IMR-90 (cell line): Measurements from ENCODE around the gene PDZD2. TPM values are rescaled to one million over a fixed set of nuclear protein-coding genes. Genes with fewer than 3 reads are reported as not detected.

ENCODE experiments used
- ATAC-seq: fragments of 200-7000 bp; cut with Tn5 transposase; 2 replicates; pipeline ENCODE4 v1.9.1; 2020; ENCODE audit warnings: low read depth, mild to moderate bottlenecking, moderate library complexity
- BruUV-seq: library from RNA; stranded (reverse); fragments of 400-500 nt; replicated peaks from 2 replicates; lab custom pipeline; 2021; lab: Mats Ljungman, UMichigan
- CTCF ChIA-PET: fragments of 300-600 bp; formaldehyde crosslinking; extraction: SDS; loops from one replicate; lab custom pipeline; 2021; ENCODE audit warnings: antibody characterized with exemption; lab: Yijun Ruan, JAX
- POLR2A ChIA-PET: fragments of 300-600 bp; sonication (Branson Sonifier 250); formaldehyde crosslinking; loops from one replicate; lab custom pipeline; 2022; ENCODE audit warnings: antibody characterized with exemption; ENCODE audit not compliant: unreplicated experiment; lab: Charles Lee
- DNase-seq: peaks from one replicate; pipeline ENCODE4 v3.0.0; 2013
- H2AFZ ChIP-seq: replicated peaks from 2 replicates; pipeline ENCODE3; 2013; ENCODE audit warnings: low read length, mild to moderate bottlenecking; ENCODE audit not compliant: poor library complexity
- H2AK5ac ChIP-seq: 2 replicates; pipeline ENCODE4 v1.6.1; 2013; ENCODE audit warnings: low read depth, low read length, inconsistent platforms
- H2AK9ac ChIP-seq: replicated peaks from 2 replicates; pipeline ENCODE3; 2013; ENCODE audit warnings: mild to moderate bottlenecking, low read depth, low read length, moderate library complexity; ENCODE audit not compliant: poor library complexity
- H2BK120ac ChIP-seq: 2 replicates; pipeline ENCODE4 v1.6.1; 2013; ENCODE audit warnings: low read depth, low read length, inconsistent platforms
- H2BK15ac ChIP-seq: 3 replicates; pipeline ENCODE4 v1.6.1; 2013; ENCODE audit warnings: low read depth, low read length, inconsistent platforms
- H2BK20ac ChIP-seq: 2 replicates; pipeline ENCODE4 v1.6.1; 2013; ENCODE audit warnings: low read depth, mild to moderate bottlenecking, inconsistent platforms, low read length, moderate library complexity
- H2BK5ac ChIP-seq: 2 replicates; pipeline ENCODE4 v1.6.1; 2013; ENCODE audit warnings: mild to moderate bottlenecking, low read depth, low read length, inconsistent platforms; ENCODE audit not compliant: poor library complexity, severe bottlenecking
- H3K14ac ChIP-seq: replicated peaks from 2 replicates; pipeline ENCODE4 v1.6.1; 2013; ENCODE audit warnings: low read depth, low read length, inconsistent platforms
- H3K18ac ChIP-seq: 2 replicates; pipeline ENCODE4 v1.6.1; 2013; ENCODE audit warnings: low read depth, low read length, control low read depth
- H3K23ac ChIP-seq: 2 replicates; pipeline ENCODE4 v1.6.1; 2013; ENCODE audit warnings: low read depth, low read length, inconsistent platforms
- H3K27ac ChIP-seq: 2 replicates; pipeline ENCODE4 v1.5.1; 2013; ENCODE audit warnings: mild to moderate bottlenecking, control low read depth, low read length; ENCODE audit not compliant: insufficient read depth
- H3K27me3 ChIP-seq: 2 replicates; pipeline ENCODE4 v1.6.1; 2013; ENCODE audit warnings: low read length; ENCODE audit not compliant: control insufficient read depth, insufficient read depth
- H3K36me3 ChIP-seq: 2 replicates; pipeline ENCODE4 v1.6.1; 2013; ENCODE audit warnings: low read length, mixed read lengths; ENCODE audit not compliant: control insufficient read depth, insufficient read depth
- H3K4ac ChIP-seq: 2 replicates; pipeline ENCODE4 v1.6.1; 2013; ENCODE audit warnings: low read depth, low read length, inconsistent platforms
- H3K4me1 ChIP-seq: 2 replicates; pipeline ENCODE4 v1.6.1; 2013; ENCODE audit warnings: low read length, mixed read lengths; ENCODE audit not compliant: control insufficient read depth, insufficient read depth
- H3K4me2 ChIP-seq: 2 replicates; pipeline ENCODE4 v1.6.1; 2013; ENCODE audit warnings: low read depth, mild to moderate bottlenecking, control low read depth, low read length, moderate library complexity
- H3K4me3 ChIP-seq: 2 replicates; pipeline ENCODE4 v1.5.1; 2013; ENCODE audit warnings: low read depth, mild to moderate bottlenecking, control low read depth, low read length, moderate library complexity; ENCODE audit not compliant: insufficient read depth
- H3K56ac ChIP-seq: 2 replicates; pipeline ENCODE4 v1.6.1; 2013; ENCODE audit warnings: low read length, inconsistent platforms; ENCODE audit not compliant: insufficient read depth; ENCODE audit errors: extremely low read depth
- H3K79me1 ChIP-seq, 2 experiments: 2 replicates each; pipeline ENCODE4 v1.6.1; 2013; ENCODE audit warnings: low read length in 2 of 2, inconsistent platforms in 1 of 2, low read depth in 1 of 2
- H3K9ac ChIP-seq: 2 replicates; pipeline ENCODE4 v1.6.1; 2013; ENCODE audit warnings: low read depth, low read length, control low read depth
- H3K9me1 ChIP-seq: 2 replicates; pipeline ENCODE4 v1.6.1; 2013; ENCODE audit warnings: low read length, inconsistent platforms; ENCODE audit not compliant: insufficient read depth
- H3K9me3 ChIP-seq: 2 replicates; pipeline ENCODE4 v1.6.1; 2013; ENCODE audit warnings: low read length; ENCODE audit not compliant: control insufficient read depth, insufficient read depth
- H4K20me1 ChIP-seq: 2 replicates; pipeline ENCODE4 v1.6.1; 2013; ENCODE audit warnings: low read length, inconsistent platforms; ENCODE audit not compliant: insufficient read depth
- H4K5ac ChIP-seq: 2 replicates; pipeline ENCODE4 v1.6.1; 2013; ENCODE audit warnings: mild to moderate bottlenecking, low read depth, low read length, control low read depth
- H4K8ac ChIP-seq, 2 experiments: 2 replicates each; pipeline ENCODE4 v1.6.1; 2013; ENCODE audit warnings: low read depth in 2 of 2, low read length in 2 of 2, control low read depth in 1 of 2, inconsistent platforms in 1 of 2
- H4K91ac ChIP-seq: 2 replicates; pipeline ENCODE4 v1.6.1; 2013; ENCODE audit warnings: low read depth, low read length, inconsistent platforms; ENCODE audit not compliant: insufficient read depth
- BHLHE40 ChIP-seq: fragments of 150-350 bp; IDR thresholded peaks from 2 replicates; pipeline ENCODE4 v1.6.1; 2016; ENCODE audit warnings: mild to moderate bottlenecking, low read depth, low read length
- CEBPB ChIP-seq: IDR thresholded peaks from 2 replicates; pipeline ENCODE4 v1.6.1; 2012; ENCODE audit warnings: low read depth, low read length, improper control_type of control experiment
- CHD1 ChIP-seq: IDR thresholded peaks from 2 replicates; pipeline ENCODE4 v1.6.1; 2012; ENCODE audit warnings: low read depth, low read length, improper control_type of control experiment
- ELK1 ChIP-seq: fragments of 150-350 bp; IDR thresholded peaks from 2 replicates; pipeline ENCODE4 v1.6.1; 2016; ENCODE audit warnings: low read depth, mild to moderate bottlenecking, low read length, moderate library complexity, borderline replicate concordance
- FOS ChIP-seq: fragments of 150-350 bp; IDR thresholded peaks from 2 replicates; pipeline ENCODE4 v1.6.1; 2016; ENCODE audit warnings: low read depth, low read length
- MAFK ChIP-seq: IDR thresholded peaks from 2 replicates; pipeline ENCODE4 v1.6.1; 2012; ENCODE audit warnings: low read depth, low read length, improper control_type of control experiment
- MAZ ChIP-seq: IDR thresholded peaks from 2 replicates; pipeline ENCODE4 v1.6.1; 2012; ENCODE audit warnings: low read depth, mild to moderate bottlenecking, low read length, improper control_type of control experiment, moderate library complexity, borderline replicate concordance
- MXI1 ChIP-seq: IDR thresholded peaks from 2 replicates; pipeline ENCODE4 v1.6.1; 2012; ENCODE audit warnings: low read depth, mild to moderate bottlenecking, low read length, moderate library complexity, borderline replicate concordance
- NFE2L2 ChIP-seq: fragments of 150-350 bp; IDR thresholded peaks from 2 replicates; pipeline ENCODE4 v1.6.1; 2016; ENCODE audit warnings: low read depth, mild to moderate bottlenecking, low read length
- POLR2A ChIP-seq: IDR thresholded peaks from 2 replicates; pipeline ENCODE4 v1.6.1; 2012; ENCODE audit warnings: mild to moderate bottlenecking, low read depth, low read length
- RAD21 ChIP-seq: IDR thresholded peaks from 2 replicates; pipeline ENCODE4 v1.6.1; 2012; ENCODE audit warnings: low read length, improper control_type of control experiment
- RCOR1 ChIP-seq: IDR thresholded peaks from 2 replicates; pipeline ENCODE4 v1.6.1; 2012; ENCODE audit warnings: mild to moderate bottlenecking, low read length, improper control_type of control experiment; ENCODE audit not compliant: insufficient replicate concordance
- RFX5 ChIP-seq: IDR thresholded peaks from 2 replicates; pipeline ENCODE4 v1.8.0; 2012; ENCODE audit warnings: low read depth, mild to moderate bottlenecking, low read length, moderate library complexity
- SMC3 ChIP-seq: fragments of 150-350 bp; IDR thresholded peaks from 2 replicates; pipeline ENCODE4 v1.6.1; 2016; ENCODE audit warnings: low read depth, mild to moderate bottlenecking, antibody characterized with exemption, low read length, moderate library complexity
- WGBS, 2 experiments: methylation state at CpG; one replicate each; pipeline versions ENCODE4 v1.1.5 to v1.1.7; 2013; ENCODE audit warnings: missing lambda C conversion rate in 2 of 2; ENCODE audit not compliant: insufficient read length in 1 of 2; ENCODE audit errors: extremely low coverage in 2 of 2; 5-methylcytosine and 5-hydroxymethylcytosine counted together
- dilution Hi-C: fragments of 300-500 bp; cut with HindIII; formaldehyde crosslinking; loops from one replicate; pipeline ENCODE4 v1.14.3; 2018; ENCODE audit warnings: low sequenced_read_pairs; ENCODE audit not compliant: unreplicated experiment
- in situ Hi-C: fragments of 300-500 bp; cut with MboI; formaldehyde crosslinking; loops from 3 replicates; pipeline ENCODE4 v1.14.3; 2019; ENCODE audit warnings: low sequenced_read_pairs, inconsistent platforms, mixed read lengths
- intact Hi-C: fragments of 100-400 bp; cut with micrococcal nuclease; formaldehyde crosslinking; loops from 2 replicates; pipeline ENCODE4 v1.10.0; 2022
- polyA plus RNA-seq, 3 experiments: library from polyadenylated mRNA; depleted of rRNA; stranded (reverse); fragments of >200 nt; gene quantifications; 2 replicates each; pipeline ENCODE4 v1.2.3, GENCODE V29; 2012; ENCODE audit warnings: low replicate concordance in 1 of 3
- total RNA-seq: library from RNA; depleted of rRNA; stranded (reverse); fragments of >200 nt; gene quantifications from 2 replicates; pipeline ENCODE4 v1.2.3, GENCODE V29; 2012
- TF ChIP-seq, protein P1 (sequence below): conservative IDR thresholded peaks from 2 replicates; pipeline ENCODE4 v1.5.1; 2012; ENCODE audit warnings: mild to moderate bottlenecking, low read depth, low read length, improper control_type of control experiment
- TF ChIP-seq, protein P2 (sequence below): fragments of 150-350 bp; IDR thresholded peaks from 2 replicates; pipeline ENCODE4 v1.6.1; 2017; ENCODE audit warnings: mild to moderate bottlenecking, antibody characterized with exemption, low read length, low read depth

Gene PDZD2
- total and polyA plus RNA-seq, 2 of the 4 experiments (the other 2 are of a cell fraction): under 0.01 to 0.02 TPM

- Histone ChIP-seq H3K36me3 (no peaks in the 10 kb centered on the region), H3K4me3 (no peak overlapping the region), H4K91ac (no peak overlapping the region), H3K4me2 (no peak overlapping the region), H2BK120ac (no peak overlapping the region), H3K18ac (no peak overlapping the region), H3K9me1 (no peaks in the 10 kb centered on the region), H3K79me1 (no peaks in the 10 kb centered on the region), H2AK5ac (no peak overlapping the region), H3K23ac (no peak overlapping the region), H2BK15ac (no peak overlapping the region), H2AFZ (no peak overlapping the region), H3K56ac (no peak overlapping the region), H2AK9ac (no peak overlapping the region), H3K27ac (no peak overlapping the region), H3K14ac (no peak overlapping the region), H2BK20ac (no peak overlapping the region), H4K5ac (no peak overlapping the region), H4K8ac (no peak overlapping the region), H3K4ac (no peak overlapping the region), H3K27me3 (peaks cover 19% of the 10 kb centered on the region), H3K4me1 (no peaks in the 10 kb centered on the region), H2BK5ac (no peak overlapping the region), H3K9ac (no peak overlapping the region), H4K20me1 (no peaks in the 10 kb centered on the region), H3K9me3 (no peaks in the 10 kb centered on the region)
- ChIA-PET CTCF (interaction anchor here (0.6 to 1.5 kb wide), 2 partner anchors 23 to 25 kb away, joined by 4 read pairs; no protein-coding TSS in a partner anchor), POLR2A (interaction anchor here (0.7 kb wide), 1 partner anchor 254 kb away, joined by 10 read pairs; the partner anchor contains the start of genes C5orf22 and DROSHA)
- in situ Hi-C loops (no loop called here), intact Hi-C loops (no loop called here), dilution Hi-C loops (no loop called here)
- no peak for DNase-seq
- no peak for ATAC-seq
- no TSS peak for BruUV-seq
- no CpG with 5 or more reads among the region's 3 CpGs for WGBS, 2 experiments
- TF ChIP-seq POLR2A (no peak), BHLHE40 (no peak), SMC3 (no peak), MAZ (no peak), RAD21 (no peak), MAFK (no peak), ELK1 (no peak), RCOR1 (no peak), FOS (no peak), CHD1 (no peak), NFE2L2 (no peak), CEBPB (no peak), MXI1 (no peak), RFX5 (no peak)
- TF ChIP-seq, protein P1, sequence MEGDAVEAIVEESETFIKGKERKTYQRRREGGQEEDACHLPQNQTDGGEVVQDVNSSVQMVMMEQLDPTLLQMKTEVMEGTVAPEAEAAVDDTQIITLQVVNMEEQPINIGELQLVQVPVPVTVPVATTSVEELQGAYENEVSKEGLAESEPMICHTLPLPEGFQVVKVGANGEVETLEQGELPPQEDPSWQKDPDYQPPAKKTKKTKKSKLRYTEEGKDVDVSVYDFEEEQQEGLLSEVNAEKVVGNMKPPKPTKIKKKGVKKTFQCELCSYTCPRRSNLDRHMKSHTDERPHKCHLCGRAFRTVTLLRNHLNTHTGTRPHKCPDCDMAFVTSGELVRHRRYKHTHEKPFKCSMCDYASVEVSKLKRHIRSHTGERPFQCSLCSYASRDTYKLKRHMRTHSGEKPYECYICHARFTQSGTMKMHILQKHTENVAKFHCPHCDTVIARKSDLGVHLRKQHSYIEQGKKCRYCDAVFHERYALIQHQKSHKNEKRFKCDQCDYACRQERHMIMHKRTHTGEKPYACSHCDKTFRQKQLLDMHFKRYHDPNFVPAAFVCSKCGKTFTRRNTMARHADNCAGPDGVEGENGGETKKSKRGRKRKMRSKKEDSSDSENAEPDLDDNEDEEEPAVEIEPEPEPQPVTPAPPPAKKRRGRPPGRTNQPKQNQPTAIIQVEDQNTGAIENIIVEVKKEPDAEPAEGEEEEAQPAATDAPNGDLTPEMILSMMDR: no peak
- TF ChIP-seq, protein P2, sequence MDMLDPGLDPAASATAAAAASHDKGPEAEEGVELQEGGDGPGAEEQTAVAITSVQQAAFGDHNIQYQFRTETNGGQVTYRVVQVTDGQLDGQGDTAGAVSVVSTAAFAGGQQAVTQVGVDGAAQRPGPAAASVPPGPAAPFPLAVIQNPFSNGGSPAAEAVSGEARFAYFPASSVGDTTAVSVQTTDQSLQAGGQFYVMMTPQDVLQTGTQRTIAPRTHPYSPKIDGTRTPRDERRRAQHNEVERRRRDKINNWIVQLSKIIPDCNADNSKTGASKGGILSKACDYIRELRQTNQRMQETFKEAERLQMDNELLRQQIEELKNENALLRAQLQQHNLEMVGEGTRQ: no peak
Measured at GRCh38 chr5:31786090-31786631, 147.2 kb downstream of the PDZD2 start.
